ENCODE measurements around the gene KIAA0930.

The KIAA0930 gene

DNA sequence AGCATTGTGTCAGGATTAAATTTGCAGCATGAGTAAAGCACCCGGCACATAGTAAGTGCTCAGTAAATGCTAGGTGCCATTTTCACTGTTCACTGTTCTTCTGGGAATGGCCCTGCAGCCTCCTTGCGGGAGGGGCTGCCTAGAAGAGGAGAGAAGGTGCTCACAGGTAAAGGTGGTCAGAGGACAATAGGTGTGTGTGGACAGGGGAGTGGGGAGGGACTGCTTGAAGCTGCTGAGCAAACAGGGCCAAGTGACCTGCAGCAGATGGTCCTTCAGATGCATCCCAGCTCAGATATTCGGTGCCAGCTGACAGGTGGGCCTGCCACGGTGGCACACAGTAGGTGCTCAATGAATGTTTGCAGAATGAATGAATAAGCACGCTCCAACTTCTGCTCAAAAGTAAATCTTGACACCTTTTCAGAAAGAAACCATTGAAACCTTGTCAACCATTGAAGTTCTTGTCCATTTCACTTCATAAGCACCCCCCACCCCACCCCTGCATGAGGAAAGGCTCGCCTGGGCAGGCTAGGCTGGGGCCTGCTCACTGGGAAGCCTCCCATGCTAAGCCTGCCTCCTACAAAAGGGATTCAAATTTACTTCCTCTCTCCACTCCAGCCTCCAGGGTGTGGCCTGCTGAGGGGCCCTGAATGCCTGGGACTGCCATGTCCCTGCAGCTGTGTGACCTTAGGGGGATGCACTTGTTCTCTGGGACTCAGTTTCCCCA, 1.6 kb downstream of the KIAA0930 start:
- TF ChIP-seq, protein P1, sequence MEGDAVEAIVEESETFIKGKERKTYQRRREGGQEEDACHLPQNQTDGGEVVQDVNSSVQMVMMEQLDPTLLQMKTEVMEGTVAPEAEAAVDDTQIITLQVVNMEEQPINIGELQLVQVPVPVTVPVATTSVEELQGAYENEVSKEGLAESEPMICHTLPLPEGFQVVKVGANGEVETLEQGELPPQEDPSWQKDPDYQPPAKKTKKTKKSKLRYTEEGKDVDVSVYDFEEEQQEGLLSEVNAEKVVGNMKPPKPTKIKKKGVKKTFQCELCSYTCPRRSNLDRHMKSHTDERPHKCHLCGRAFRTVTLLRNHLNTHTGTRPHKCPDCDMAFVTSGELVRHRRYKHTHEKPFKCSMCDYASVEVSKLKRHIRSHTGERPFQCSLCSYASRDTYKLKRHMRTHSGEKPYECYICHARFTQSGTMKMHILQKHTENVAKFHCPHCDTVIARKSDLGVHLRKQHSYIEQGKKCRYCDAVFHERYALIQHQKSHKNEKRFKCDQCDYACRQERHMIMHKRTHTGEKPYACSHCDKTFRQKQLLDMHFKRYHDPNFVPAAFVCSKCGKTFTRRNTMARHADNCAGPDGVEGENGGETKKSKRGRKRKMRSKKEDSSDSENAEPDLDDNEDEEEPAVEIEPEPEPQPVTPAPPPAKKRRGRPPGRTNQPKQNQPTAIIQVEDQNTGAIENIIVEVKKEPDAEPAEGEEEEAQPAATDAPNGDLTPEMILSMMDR (conservative IDR thresholded peaks at IDR 0.05; ENCODE audit: low read length), result no peak
- H3K4me3 ChIP-seq (ENCODE audit: low read length), result peak overlapping the region; percentile 70
- DNase-seq (ENCODE audit: low read depth), result no peak

DNA sequence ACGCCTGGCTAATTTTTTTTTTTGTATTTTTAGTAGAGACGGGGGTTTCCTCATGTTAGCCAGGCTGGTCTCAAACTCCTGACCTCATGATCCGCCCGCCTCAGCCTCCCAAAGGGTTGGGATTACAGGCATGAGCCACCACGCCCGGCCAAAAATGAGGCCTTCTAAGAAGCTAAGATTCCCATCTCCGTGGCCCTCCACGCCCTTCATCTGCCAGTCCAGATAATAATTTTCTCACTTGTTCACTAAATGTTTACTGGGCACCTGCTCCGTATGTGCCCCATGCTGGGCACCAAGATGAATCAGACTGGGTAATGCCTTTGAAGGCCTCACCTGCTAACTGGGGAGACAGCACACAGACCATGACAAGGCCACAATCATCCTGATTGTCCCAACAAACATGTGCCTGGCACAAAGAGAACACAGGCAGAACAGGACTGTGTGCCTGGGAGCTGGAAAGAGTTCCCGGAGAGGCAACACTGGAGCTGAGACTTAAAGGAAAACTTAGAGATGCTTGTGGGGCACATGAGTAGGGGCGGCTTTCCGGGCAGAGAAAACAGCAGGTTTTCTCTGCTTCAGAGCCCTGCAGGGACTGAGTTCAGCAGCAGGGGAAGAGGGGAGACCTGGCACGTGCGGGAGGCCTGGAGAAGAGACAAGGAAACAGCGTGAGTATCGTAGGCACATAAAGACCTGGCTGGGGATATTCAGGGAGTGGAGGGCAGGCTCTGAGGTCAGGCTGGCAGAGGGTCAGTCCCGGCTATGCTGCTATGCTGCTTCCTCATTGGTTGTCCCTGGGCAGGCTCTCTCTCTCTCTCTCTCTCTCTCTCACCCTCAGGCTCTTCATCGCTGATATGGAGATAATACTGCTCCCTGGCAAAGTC, 2.4 kb downstream of the KIAA0930 start:
- H3K4me3 ChIP-seq (ENCODE audit: low read length), result no peak overlapping the region
- no peak for DNase-seq (ENCODE audit: low read depth)
- TF ChIP-seq, protein P1 (conservative IDR thresholded peaks at IDR 0.05; ENCODE audit: low read length), result no peak

DNA sequence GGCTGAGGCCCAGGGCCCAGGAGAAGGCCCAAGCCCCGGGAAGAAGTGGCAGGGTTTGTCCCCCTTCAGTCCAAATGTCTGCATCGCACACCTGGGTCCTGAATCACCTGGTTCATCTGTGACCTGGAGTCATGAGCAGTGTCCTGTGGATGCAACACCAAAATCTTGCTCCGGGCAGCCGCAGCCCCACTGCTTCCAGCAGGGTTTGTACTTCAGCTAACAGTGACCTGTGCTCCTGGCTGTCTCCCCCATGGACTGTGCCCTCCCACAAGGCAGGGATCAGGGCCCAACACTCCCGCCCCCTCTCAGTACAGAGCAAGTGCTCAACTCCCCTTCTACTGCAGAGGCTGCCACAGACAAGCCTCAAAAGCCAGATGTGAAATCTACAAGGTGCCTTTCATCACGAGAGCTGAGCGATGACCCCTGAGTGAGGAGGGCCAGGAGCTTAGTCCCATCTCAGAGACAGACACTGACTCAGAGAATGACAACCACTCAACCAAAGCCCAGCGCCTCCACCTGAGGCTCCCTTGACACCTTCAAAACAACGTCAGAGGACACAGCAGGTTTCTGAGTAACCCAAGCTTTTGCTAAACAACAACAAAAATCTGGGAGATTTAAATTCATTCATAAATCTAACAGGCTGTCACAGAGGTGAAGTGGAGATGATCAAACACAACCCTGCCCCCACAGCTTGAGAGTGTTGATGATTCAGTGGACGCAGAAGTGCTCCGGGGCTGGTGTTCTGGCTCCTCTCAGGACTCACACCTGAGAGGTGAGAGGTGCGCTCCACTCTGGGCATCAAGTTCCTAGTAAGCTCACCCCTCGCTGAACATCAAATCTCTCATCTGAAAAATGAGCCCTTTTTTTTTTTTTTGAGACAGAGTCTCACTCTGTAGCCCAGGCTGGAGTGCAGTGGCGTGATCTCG, 3.4 kb downstream of the KIAA0930 start:
- TF ChIP-seq, protein P1 (conservative IDR thresholded peaks at IDR 0.05; ENCODE audit: low read length), result no peak
- DNase-seq (ENCODE audit: low read depth), result no peak
- H3K4me3 ChIP-seq (ENCODE audit: low read length), result no peak overlapping the region

DNA sequence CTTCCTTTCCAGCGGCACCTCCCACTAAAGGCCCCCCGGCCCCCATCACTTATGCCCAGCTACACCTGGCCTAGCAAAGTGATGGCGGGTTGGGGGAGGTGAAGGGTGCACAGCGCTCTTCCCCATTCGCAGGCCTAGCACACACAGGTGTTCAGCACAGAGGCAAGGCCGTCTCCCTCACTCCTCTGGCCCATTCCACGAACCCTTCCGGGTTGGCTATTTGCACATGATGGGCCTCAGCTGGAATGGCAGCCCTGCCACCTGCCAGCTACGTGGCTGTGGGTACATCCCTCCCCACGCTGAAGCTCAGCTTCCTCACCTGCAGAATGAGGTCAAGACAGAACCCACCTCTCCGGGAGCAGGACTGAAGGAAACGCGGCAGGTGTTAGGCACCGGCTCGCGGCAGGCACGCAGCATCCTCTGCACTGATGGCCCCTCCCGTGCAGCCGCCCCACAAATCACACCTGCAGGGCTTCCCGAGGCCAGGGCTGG, 4.8 kb downstream of the KIAA0930 start:
- no peak for DNase-seq (ENCODE audit: low read depth)
- TF ChIP-seq, protein P1 (conservative IDR thresholded peaks at IDR 0.05; ENCODE audit: low read length), result no peak
- no peak overlapping the region for H3K4me3 ChIP-seq (ENCODE audit: low read length)

DNA sequence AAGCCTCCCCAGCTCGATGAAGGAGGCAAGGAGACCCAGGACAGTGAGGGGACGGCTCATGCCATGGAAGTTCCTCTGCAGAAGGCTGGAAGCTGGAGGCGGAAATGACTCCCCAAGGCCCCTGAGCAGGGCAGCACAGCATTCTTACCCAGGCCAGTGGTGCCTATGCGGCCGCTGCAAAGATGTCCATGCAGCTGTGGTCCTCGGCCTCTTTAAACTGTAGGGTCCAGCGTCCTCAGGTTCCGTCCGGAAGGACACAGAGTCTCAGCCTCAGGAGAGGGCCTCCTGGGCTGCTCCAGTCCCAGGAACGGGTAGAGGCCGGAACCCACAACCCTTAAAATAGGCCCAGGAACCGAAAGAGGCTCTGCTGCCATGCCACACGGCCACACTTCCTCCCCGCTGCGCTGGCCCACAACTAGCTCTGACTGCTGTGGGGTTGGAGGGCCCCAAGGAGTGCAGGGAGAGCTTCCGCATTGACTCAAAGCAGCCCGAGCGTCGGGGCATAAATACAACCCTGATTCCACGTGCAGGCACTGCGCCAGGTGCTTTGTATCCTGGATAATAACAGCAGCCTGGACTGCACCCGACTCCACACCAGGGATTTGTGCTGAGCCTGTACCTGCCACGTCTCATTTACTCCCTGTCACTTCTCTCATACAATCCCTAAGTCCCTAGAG, 5.5 kb downstream of the KIAA0930 start:
- TF ChIP-seq, protein P1 (conservative IDR thresholded peaks at IDR 0.05; ENCODE audit: low read length), result no peak
- DNase-seq (ENCODE audit: low read depth), result no peak
- H3K4me3 ChIP-seq (ENCODE audit: low read length), result no peak overlapping the region

DNA sequence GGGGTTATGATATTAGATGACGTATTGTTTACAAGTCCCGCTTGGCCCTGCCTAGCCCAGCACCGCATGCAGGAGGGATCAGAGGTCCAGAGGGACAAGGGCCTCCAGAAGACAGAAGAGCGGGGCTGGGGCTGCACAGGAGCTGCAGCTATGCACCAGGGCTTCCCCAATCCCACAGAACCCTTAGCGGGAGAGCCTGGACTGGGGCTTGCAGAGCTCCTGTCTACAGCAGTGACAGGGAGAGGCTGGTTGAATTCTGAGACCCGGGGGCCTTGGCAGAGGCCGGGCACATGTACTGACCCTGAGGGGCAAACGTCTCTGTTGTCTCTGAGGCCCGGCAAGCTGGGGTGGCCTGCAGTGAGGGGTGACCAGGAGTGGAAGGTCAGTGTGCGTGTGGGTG, 6.9 kb downstream of the KIAA0930 start:
- DNase-seq (ENCODE audit: low read depth), result no peak
- TF ChIP-seq, protein P1 (conservative IDR thresholded peaks at IDR 0.05; ENCODE audit: low read length), result no peak
- H3K4me3 ChIP-seq (ENCODE audit: low read length), result no peak overlapping the region

Measured in AG10803 (cell line).